Measurements from ENCODE around the gene SNW1. TPM values are rescaled to one million over a fixed set of nuclear protein-coding genes. Genes with fewer than 3 reads are reported as not detected.
"Not testable (repeated sequence)": the region's sequence is repeated elsewhere in the genome, so short reads cannot be mapped to it uniquely, and the experiment has no call there.

Gene SNW1
- total RNA-seq, 2 donors from 2014 or later, result 40.9 to 47.5 TPM

- ATAC-seq (ENCODE audit: insufficient number of reproducible peaks, low FRiP score, low read depth) (no peak), DNase-seq (ENCODE audit: low spot score) (no peak)
- Histone ChIP-seq H3K4me1 (ENCODE audit: control insufficient read depth in 1 of 2, low read depth in 2 of 2) (peaks cover 0 to 4% of the 10 kb centered on the region in 2 donors), H3K36me3 (no peaks in the 10 kb centered on the region), H3K27ac (no peak overlapping the region), H3K27me3 (replicated peaks; ENCODE audit: insufficient read depth) (no peaks in the 10 kb centered on the region), H3K4me3 (no peak overlapping the region), H3K9me3 (no peaks in the 10 kb centered on the region)
- no peak for TF ChIP-seq CTCF (IDR thresholded peaks at IDR 0.05)
Observed at GRCh38 chr14:77790566-77791224, 29.7 kb upstream of the SNW1 start.

- ATAC-seq (ENCODE audit: insufficient number of reproducible peaks, low FRiP score, low read depth) (no peak), DNase-seq (ENCODE audit: low spot score) (no peak)
- no peaks in the 10 kb centered on the region for H3K4me1 ChIP-seq (ENCODE audit: control insufficient read depth in 1 of 2, low read depth in 2 of 2)
- H3K27ac ChIP-seq, result no peak overlapping the region
- H3K27me3 ChIP-seq (replicated peaks; ENCODE audit: insufficient read depth), result no peaks in the 10 kb centered on the region
- H3K4me3 ChIP-seq, result no peak overlapping the region
- no peaks in the 10 kb centered on the region for H3K9me3 ChIP-seq
- no peaks in the 10 kb centered on the region for H3K36me3 ChIP-seq
- TF ChIP-seq CTCF (IDR thresholded peaks at IDR 0.05), result no peak
Observed at GRCh38 chr14:77786148-77786547, 25.2 kb upstream of the SNW1 start.

GRCh38 chr14:77782202-77782601, 21.2 kb upstream of the SNW1 start:
- TF ChIP-seq CTCF (IDR thresholded peaks at IDR 0.05), result no peak
- no peak for ATAC-seq (ENCODE audit: insufficient number of reproducible peaks, low FRiP score, low read depth)

DNA sequence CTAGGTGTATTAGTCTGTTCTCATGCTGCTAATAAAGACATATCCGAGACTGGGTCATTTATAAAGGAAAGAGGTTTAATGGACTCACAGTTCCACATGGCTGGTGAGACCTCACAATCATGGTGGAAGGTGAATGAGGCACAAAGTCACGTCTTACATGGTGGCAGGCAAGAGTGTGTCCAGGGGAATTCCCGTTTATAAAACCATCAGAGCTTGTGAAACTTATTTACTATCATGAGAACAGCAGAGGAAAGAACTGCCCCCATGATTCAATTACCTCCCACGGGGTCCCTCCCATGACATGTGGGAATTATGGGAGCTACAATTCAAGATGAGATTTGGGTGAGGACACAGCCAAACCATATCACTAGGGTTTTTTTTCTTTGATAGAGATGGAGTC, 13.0 kb upstream of the SNW1 start:
- DNase-seq (ENCODE audit: low spot score); H3K9me3 ChIP-seq; ATAC-seq (ENCODE audit: insufficient number of reproducible peaks, low FRiP score, low read depth); H3K27me3 ChIP-seq (replicated peaks; ENCODE audit: insufficient read depth); H3K27ac ChIP-seq; H3K4me1 ChIP-seq (ENCODE audit: control insufficient read depth in 1 of 2, low read depth in 2 of 2); H3K4me3 ChIP-seq; H3K36me3 ChIP-seq: not testable (repeated sequence)

More at GRCh38 chr14:77782202-77782601, 21.2 kb upstream of the SNW1 start:
- Histone ChIP-seq H3K9me3 (no peaks in the 10 kb centered on the region), H3K36me3 (no peaks in the 10 kb centered on the region), H3K4me1 (ENCODE audit: control insufficient read depth in 1 of 2, low read depth in 2 of 2) (no peaks in the 10 kb centered on the region), H3K4me3 (no peak overlapping the region), H3K27ac (no peak overlapping the region), H3K27me3 (replicated peaks; ENCODE audit: insufficient read depth) (no peaks in the 10 kb centered on the region)
- DNase-seq (ENCODE audit: low spot score), result no peak

GRCh38 chr14:77768442-77769069, 7.6 kb upstream of the SNW1 start:
- H3K27ac ChIP-seq; H3K4me1 ChIP-seq (ENCODE audit: control insufficient read depth in 1 of 2, low read depth in 2 of 2); DNase-seq (ENCODE audit: low spot score); ATAC-seq (ENCODE audit: insufficient number of reproducible peaks, low FRiP score, low read depth); H3K36me3 ChIP-seq; H3K9me3 ChIP-seq; H3K4me3 ChIP-seq; H3K27me3 ChIP-seq (replicated peaks; ENCODE audit: insufficient read depth): not testable (repeated sequence)

- Histone ChIP-seq H3K4me1 (ENCODE audit: control insufficient read depth in 1 of 2, low read depth in 2 of 2) (peaks cover 15 to 18% of the 10 kb centered on the region in 2 donors), H3K27ac (no peak overlapping the region), H3K4me3 (no peak overlapping the region), H3K9me3 (no peaks in the 10 kb centered on the region), H3K27me3 (replicated peaks; ENCODE audit: insufficient read depth) (no peaks in the 10 kb centered on the region), H3K36me3 (no peaks in the 10 kb centered on the region)
- DNase-seq (ENCODE audit: low spot score) (no peak), ATAC-seq (ENCODE audit: insufficient number of reproducible peaks, low FRiP score, low read depth) (no peak)
- TF ChIP-seq CTCF (IDR thresholded peaks at IDR 0.05), result no peak
Observed at GRCh38 chr14:77763978-77764377, 3.0 kb upstream of the SNW1 start.

Measured in thoracic aorta (tissue), 2 donors.